NCI-H2107 (cell line): ENCODE measurements around the gene CUBN.

Experiments used
- DNase-seq: peaks from one replicate; lab custom pipeline; 2025; lab: John Stamatoyannopoulos, UW

CUBN gene

DNA sequence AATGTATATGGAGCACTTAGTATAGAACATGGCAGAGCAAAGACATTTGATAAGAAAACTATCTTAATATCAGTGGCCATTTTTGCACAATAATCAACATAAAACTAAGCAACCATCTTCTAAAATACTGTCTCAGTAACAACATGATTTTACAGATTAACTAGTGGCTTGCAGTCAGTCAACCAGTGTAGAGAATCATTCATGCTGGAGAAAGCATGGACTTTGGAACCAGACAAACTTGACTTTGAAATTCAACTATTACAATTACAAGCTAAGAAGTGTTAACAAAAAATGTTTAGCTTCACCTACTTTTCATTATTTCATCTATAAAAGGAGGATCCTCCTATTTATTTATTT is 27.7 kb downstream of the CUBN start:
- DNase-seq, result no peak

DNA sequence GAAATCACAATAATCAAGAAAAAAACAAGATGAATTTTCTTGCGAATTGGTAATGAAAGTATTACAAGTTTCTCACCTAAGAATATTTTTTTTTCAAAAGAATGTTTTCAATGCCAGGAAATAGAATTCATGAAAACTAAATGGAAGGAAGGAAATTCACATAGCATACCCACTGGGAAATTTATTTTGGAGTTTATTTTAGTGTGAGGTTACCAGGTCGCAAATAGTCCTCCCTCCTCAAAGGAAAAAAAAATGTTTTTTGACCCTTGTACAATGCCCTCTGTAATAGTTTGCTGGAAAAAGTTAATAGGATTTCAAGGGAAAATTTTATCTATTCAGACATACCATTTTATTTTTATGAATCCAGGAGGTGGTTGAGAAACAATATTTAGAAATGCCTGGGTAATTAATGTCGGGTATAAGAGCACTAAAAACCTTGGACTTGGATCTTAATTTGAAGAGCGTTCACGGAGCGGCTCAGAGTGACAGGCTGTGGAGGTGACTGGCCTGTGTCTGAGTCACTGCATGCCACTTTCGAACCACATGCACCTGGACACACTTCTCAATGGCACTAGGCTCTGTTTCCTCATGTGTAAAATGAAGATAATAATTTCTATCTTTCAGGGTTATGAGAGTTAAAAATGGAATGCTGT is 28.2 kb downstream of the CUBN start:
- no peak for DNase-seq

DNA sequence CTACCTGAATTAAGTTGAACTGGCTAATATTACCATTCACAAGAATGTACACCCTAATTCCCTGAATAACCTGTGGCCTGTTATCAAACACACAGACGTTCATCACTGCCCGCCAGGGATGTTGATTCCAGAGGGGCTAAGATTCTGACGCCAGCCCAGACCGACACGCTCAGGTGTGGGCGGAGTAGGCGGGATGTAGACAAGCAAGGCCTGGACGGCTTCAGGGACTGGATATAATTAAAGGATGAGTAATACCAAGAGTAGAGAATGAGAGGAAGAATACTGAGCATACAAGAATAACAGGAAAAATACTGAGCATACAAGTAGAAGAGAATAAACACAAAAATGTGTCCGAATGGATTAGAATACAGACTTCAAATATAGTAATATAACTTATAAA is 29.0 kb downstream of the CUBN start:
- no peak for DNase-seq

DNA sequence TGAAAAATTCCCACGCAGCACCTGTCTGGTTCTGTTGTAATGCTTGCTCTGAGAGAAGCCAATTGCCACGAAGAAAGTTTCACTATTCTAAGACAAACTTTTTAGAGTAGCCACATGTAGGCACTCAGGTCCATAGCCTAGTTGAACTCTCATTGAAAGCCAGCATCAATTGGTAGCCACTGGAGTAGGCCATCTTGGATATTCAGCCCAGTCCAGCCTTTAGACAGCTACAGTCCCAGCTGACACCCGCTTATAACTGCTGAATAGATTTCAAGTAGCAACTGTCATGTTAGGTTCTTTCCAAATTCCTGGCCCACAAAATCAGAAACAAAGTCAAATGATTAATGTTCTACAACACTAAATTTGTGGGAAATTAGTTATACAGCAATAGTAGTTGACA is 31.6 kb downstream of the CUBN start:
- DNase-seq, result no peak

DNA sequence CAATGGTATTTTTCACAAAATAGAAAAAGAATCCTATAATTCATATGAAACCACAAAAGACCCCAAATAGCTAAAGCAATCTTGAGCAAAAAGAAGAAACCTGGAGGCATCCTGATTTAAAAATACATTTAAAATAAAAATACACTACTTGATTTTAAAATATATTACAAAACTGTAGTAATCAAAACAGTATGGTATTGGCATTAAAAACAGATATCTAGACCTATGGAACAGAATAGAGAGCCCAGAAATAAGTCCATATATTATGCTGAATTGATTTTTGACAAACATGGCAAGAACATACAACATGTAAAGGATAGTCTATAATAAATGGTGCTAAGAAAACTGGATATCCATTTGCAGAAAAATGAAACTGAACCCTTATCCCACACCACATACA is 34.8 kb downstream of the CUBN start:
- no peak for DNase-seq

DNA sequence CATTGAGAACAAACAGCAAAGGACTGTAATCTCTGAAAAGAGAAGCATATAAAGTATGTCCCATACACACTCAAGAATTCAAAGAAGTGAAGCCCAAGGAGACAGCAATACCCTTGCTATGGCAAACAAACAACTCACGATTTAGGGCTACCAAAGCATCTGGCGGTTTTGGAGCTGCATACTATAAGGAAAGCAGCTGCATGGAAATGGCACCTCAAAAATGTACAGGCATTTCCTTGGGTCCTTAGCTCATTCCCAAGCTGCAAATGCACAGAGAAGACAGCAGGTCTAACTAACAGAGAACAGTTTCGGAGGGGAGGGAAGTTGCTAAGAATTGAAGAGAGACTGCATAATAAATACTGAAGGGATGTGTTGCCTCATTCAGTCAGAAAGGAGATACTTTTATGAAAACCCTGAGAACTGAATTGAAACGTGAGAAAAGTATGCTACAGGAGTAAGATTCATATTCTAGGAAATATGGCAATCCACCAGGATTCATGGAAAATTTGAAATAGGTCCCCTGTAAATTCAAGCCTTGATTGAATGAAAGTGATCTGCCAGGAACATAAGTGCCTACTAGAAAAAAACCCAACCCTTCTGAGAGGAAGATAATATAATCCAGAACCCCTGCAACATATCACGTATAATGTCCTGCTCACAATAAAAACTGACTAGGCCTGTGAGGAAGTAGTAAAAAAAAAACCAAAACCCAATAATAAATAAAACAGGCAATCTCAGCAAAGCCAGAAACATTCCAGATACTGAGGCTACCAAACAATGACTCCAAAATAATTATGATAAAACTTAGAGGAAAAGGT is 36.4 kb downstream of the CUBN start:
- no peak for DNase-seq

DNA sequence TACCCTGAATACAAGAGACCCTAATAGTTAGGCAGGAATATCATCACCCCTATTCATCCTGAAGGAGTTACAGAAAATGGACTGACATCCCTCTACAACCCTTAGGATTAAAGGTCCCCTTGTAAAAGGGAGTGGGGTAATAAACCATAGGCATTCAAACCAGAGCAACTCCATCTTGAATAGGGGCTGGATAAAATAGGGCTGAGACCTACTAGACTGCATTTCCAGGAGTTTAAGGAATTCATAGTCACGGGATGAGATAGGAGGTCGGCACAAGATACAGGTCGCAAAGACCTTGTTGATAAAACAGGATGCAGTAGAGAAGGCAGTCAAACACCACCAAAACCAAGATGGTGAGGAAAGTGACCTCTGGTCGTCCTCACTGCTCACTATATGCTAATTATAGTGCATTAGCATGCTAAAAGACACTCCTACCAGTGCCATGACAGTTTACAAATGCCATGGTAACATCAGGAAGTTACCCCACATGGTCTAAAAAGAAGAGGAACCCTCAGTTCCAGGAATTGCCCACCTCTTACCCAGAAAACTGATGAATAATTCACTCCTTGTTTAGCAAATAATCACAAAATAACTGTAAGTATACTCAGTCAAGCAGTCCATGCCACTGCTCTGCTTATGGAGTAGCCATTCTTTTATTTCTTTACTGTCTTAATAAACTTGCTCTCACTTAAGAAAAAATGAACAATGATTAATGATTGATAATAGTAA is 37.2 kb downstream of the CUBN start:
- no peak for DNase-seq

DNA sequence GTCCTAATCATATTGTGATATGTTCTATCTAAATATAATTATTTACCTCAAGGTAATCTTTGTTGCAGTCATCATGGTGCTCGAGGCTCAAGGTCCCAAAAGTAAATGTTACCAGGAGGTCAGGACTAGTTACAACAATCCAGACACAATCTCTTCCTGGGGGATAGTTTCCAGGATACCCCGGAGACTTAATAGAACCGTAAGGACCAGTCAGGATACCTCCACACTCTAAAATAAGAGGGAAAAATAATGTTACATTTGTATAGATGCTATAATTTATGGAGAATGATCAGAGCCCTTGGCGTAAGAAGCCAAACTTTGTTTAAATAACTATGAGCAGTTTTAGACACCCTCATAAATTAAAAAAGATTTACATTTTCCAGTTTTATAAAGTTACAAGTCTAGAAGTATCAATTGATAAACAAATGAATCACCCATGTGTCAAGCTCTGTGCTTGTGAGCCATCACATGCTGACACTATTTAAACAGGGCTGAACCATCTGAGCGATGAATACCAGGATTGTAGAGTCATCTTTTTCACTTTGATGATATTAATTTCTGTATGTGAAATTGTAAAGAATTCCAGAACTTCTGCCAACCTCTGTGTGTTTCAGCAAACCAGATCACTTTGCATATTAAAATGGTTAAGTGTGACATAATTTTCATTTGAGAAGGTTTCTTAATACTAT is 41.3 kb downstream of the CUBN start:
- no peak for DNase-seq

DNA sequence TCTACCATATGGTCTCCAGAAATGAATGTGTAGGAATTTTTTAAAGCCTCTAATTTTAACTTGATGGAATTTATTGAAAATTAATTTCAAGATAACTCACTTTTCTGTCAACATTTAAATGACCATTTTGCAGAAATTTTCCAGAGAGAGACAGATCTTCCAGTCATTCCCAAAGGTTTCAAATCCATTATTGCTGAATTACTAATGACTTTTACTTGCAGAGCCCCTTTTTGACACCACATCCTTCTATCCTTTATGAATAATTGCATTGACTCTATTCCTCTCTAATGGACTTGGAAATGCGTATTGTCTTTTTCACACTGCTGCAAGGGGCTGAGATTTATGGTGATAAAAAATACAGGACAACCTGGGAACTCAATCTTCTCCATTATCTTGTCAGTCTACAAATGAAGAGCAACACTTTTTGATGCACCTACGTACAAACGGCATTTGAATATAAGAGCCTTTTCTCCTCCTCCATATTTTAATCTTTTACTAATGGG is 42.7 kb downstream of the CUBN start:
- DNase-seq, result no peak

DNA sequence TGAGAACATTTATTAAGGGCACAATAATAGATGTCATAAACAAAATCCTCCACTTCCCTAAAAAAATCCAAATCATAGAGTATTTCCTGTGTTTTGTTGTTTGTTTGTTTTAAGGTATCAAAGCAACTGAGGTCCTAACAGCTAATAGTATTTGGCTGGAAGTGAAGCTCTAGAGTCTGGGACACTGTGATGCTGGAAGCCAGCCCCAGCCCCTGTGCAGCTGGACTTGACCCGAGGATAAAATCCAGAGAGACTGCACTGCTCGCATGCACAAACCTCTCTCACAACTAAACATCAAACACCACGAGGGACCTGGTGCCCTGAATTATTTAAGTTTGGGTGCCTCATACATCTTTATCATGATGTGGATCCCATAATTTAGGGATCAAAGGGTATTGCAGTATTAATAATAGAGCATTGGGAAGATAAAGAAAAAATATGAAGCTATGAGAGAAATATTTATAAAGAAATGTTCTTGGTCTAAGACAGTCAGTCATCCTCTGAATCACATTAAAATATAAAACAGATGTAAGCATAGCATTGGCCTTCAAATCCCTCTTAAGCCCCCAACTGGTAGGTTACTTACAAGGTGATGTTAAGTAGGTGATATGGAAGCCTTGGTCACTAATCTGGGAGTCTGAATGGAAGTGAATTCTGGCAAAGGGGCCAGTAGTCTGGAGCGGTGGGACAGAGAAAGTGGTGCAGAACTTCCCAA is 44.4 kb downstream of the CUBN start:
- DNase-seq, result no peak

DNA sequence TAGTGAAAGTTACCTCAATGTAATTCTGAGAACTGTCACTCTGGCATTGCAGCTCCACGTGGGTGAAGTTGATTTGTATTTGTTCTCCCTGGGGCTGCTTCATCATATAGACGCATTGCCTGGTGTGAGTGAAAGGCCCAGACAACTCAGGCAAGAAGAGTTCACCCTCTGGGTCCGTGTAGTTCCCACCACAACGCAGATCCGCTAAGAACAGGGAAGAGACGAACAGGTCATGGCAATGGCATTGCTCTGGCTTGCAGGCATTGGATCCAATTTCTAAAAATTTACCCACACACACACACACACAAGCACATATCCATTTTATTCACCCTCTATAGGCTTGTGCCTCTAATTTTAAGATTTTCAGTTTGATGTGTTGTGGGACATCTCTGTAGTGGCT is 45.4 kb downstream of the CUBN start:
- no peak for DNase-seq

DNA sequence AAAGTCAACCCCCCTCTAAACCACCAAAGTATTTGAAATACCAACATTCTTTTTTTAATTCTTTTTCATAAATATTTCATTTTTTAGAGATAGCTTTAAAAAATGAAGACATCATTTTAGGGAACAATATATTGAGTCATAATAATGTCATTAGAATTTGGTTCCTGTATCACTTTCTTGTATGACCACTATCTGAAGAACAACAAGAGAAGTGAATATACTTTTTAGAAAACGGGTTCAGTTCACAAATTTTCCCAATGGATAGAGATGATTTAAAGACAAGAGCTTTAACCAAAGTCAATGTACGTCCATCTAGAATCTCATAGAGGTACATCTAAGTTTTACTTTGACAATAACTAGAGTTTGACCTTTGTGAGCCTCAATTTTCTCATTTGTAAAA is 48.2 kb downstream of the CUBN start:
- no peak for DNase-seq

DNA sequence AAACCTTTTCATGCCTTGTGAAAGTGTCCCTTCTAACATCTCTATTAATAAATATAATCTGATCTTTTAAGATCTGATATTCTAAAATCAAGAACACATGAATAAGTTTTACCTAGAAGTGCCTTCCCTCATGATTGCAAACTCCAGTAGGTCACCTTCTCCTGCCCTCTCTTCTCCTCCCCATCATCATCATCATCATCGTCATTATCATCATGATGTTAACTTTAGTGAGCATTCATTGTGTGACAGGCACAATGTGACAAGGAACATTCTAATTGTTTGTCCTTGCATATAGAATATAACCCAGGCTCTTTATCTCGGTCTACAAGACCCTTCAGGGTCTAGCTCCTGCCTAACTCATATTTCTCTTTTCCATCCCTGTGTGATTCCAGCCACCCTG is 51.7 kb downstream of the CUBN start:
- DNase-seq, result no peak

DNA sequence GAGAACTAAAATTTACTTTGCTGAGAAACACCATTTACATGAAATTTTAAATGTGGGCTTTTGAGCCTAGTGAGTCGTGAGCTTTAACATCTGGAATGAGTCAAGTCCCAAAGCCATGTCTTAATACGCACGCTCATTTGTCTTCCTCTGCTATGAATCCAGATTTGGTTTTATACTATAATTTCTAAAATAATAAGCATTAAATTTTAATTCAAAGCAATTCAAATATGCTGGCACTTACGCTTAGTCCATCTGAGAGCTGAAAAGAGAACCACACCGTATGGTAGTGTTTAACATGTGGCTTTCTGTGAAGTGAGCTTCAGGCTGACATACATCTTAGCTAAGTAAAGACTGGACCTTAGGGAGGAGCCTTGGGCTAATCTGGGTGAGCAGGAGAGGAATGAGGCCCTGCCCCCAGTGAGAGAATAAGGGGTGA is 52.2 kb downstream of the CUBN start:
- no peak for DNase-seq

DNA sequence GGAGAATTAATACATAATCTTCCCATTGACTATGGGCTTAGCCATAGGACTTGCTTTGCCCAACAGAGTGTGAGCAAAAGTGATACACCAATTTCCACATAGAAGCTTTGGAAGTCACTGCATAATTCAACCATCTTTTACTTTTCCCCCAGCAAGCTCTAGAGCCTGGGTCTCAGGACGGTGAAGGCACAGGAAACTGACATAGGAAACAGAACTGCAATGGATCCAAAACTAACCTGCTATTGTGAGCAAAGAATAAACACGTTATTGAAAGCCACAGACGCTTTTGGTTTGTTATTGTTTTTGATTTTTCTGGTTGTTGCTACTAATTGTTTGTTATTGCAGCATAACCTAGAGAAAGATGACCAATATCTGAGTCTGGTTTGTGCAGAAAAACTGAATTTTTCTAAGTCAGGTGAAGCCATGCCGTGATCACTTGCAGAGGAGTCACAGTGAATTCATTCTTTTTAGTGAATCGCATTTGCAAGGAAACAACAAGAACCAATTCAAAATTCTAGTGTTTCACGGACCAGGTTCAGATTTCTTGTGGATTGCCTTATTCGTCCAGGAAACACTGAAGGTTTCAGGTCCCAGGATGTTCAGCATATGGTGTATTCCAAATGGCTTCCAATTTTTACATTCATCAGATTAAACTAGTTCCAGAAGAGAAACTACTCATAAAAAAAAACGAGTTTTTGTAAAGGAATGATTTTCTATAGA is 52.8 kb downstream of the CUBN start:
- no peak for DNase-seq

DNA sequence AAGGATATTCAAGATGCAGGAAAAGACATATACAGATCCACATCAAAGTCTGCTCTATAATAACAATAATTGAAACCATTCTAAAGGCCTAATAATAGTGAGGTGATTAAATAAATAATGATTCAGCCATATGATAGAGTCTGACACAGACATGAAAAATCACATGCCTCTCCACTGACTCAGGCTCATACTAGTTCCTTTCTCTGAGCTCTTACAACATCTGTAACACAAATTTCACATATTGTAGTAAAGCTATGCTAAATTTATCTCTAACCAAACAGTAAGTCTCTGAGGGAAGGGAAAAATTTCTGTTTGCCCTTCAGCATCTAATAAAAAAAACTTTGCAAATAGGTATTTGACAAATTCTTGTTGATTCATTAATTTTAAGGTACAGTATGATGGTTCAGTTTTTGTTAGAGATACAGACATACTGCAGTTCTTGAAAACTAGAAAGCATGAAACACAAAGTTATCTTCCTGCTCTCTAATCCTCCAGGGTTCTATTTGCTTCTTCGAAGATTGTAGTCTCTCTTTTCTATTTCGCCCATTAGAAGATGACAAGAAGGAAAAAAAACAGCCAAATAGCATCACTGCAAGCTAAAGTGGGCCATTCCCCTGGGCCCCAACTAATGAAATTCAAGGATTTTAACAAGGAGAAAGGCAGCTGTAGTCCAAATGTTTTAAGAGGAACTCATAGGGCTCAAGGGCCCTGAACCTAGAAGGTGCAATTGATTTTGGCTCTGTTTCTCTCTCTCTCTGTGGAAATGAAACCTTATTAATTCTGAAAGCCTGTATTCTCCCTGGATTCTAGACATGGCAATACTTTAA is 53.9 kb downstream of the CUBN start:
- no peak for DNase-seq

DNA sequence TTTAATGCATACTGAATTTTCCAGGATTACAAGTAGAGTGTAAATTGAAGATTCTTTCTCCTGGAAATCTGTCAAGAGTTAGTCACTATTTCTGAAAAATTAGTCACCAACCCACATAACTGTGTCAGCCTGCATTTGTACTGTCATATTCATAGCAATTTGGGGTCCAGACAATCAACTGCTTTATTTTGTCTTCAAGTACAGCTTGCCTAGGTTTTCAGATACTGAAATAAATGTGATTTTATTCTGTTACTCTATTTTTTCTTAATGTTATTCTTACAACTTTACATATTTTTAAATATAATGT is 55.1 kb downstream of the CUBN start:
- no peak for DNase-seq

DNA sequence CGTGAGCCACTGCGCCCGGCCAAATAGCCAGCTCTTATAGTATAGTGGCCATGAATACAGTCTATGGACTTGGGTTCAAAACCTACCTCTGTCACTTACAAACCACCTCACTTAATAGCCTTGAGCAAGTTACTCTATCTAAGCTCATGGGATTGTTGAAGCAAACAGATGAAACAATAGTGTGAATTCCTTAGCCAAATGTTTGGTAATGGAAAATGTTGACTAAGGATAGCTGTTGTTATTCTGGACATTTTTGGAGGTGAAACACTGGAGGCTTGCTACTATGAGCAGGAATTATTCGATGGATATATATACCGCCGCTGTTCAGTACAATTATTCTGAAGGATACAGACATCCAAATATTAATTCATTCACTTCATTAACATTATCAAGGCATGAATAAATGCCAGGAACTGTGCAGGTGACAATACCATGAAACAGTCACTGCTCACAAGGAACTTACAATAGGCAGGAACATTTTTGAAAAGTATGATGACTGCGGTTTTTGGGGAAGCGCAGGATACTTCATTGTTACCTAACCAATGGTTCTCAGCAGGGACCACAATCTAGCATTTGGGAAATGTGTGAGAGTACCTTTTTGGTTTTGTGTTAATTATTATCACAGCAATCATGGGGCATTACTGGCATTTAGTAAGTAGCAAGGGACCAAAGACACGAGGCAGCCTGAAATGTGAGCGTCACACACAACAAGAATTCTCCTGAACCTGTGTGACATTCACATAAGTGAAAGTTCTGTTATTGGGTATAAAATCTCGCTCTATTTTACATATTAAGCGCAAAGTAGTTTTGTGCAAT is 55.7 kb downstream of the CUBN start:
- no peak for DNase-seq

DNA sequence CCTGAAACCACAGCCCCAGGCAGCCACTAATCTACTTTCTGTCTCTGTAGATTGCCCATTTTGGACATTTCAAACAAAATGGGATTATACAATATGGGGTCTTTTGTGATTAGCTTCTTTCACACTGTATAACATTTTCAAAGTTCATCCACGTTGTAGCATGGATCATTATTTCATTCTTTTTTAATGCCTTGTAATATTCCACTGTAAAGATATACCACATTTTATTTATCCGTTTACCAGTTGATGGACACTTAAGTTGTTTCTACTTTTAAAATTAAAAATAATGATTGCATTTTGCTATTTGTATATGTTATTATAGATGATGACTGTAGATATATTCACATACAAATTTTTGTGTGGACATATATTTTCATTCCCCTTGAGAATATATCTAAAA is 60.7 kb downstream of the CUBN start:
- DNase-seq, result no peak
